Chondrocyte (in vitro differentiated cells): ENCODE results near the gene WBP2NL. TPM values are rescaled to one million over a fixed set of nuclear protein-coding genes. Genes with fewer than 3 reads are reported as not detected.
A peak's percentile ranks its signal among the peaks of the same experiment; 100 is the strongest.

ENCODE experiments used
- DNase-seq: peaks from one replicate; pipeline ENCODE4 v3.0.0; 2021; ENCODE audit warnings: mixed read lengths, low spot score
- H3K27ac Mint-ChIP-seq: one replicate; pipeline ENCODE4 v1.8.0; 2021; ENCODE audit warnings: mild to moderate bottlenecking, moderate library complexity, mixed read lengths; ENCODE audit not compliant: unreplicated experiment
- H3K27me3 Mint-ChIP-seq: 2 replicates; pipeline ENCODE4 v1.8.0; 2021; ENCODE audit warnings: low read depth, mixed read lengths
- H3K36me3 Mint-ChIP-seq: 2 replicates; pipeline ENCODE4 v1.8.0; 2021; ENCODE audit warnings: low read depth, mixed read lengths
- H3K4me1 Mint-ChIP-seq: 2 replicates; pipeline ENCODE4 v1.8.0; 2021; ENCODE audit warnings: low read depth, mild to moderate bottlenecking, mixed read lengths
- H3K4me3 Mint-ChIP-seq: one replicate; pipeline ENCODE4 v1.8.0; 2021; ENCODE audit warnings: mild to moderate bottlenecking, moderate library complexity, mixed read lengths; ENCODE audit not compliant: unreplicated experiment
- H3K9me3 Mint-ChIP-seq: 2 replicates; pipeline ENCODE4 v1.8.0; 2021; ENCODE audit warnings: low read depth, mixed read lengths
- total RNA-seq: library from RNA; stranded (reverse); gene quantifications from 3 replicates; pipeline ENCODE4 v1.2.1, GENCODE V29; 2021
- TF ChIP-seq, protein P1 (sequence below): fragments of 200-600 bp; sonication (generic); IDR thresholded peaks from 2 replicates; pipeline ENCODE4 v1.5.0; 2021; ENCODE audit warnings: antibody characterized with exemption, mild to moderate bottlenecking, moderate library complexity

The WBP2NL gene
- total RNA-seq, 1 donor from 2014 or later, result not detected

DNA sequence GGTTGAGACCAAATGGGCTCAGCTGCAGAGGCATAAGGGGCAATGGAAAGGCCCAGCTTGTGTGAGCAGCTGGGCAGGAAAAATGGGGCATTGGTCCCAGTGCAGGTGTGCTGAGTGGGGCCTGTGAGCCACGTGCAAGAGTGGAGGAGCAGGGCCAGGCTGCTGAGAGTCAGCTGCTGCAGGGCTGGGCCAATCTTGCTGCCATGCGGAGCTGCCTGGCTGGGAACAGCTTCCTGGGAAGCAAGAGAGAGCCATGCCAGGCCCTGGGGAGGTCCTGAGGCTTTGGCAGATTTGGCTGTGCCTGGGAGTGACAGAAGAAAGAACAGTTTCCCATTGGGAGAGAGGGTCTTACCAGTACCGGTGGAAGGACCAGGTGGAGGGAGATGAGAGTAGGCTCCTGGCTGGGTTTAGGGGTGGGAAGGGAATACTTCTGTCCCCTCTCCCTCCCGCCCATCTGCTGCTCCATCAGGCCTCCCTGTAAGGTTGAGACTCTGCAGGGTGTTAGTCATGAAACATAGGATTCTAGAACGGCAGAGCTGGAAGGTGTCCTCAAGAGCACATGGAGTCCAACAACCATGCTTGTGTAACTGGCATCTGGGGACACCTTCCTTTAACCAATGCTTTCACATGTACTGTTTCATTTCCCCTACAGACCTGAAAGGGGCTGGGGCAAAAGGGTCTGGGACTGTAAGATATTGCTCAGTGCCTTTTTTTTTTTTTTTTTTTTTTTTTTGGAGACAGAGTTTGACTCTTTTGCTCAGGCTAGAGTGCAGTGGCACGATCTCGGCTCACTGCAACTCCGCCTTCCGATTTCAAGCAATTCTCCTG lies 19.0 kb upstream of the WBP2NL start:
- no peak overlapping the region for H3K27ac Mint-ChIP-seq
- no peak for DNase-seq
- peaks cover 4% of the 10 kb centered on the region for H3K4me1 Mint-ChIP-seq
- H3K36me3 Mint-ChIP-seq, result no peaks in the 10 kb centered on the region
- H3K9me3 Mint-ChIP-seq, result no peaks in the 10 kb centered on the region
- H3K4me3 Mint-ChIP-seq, result no peak overlapping the region
- peaks cover 32% of the 10 kb centered on the region for H3K27me3 Mint-ChIP-seq
- TF ChIP-seq, protein P1, sequence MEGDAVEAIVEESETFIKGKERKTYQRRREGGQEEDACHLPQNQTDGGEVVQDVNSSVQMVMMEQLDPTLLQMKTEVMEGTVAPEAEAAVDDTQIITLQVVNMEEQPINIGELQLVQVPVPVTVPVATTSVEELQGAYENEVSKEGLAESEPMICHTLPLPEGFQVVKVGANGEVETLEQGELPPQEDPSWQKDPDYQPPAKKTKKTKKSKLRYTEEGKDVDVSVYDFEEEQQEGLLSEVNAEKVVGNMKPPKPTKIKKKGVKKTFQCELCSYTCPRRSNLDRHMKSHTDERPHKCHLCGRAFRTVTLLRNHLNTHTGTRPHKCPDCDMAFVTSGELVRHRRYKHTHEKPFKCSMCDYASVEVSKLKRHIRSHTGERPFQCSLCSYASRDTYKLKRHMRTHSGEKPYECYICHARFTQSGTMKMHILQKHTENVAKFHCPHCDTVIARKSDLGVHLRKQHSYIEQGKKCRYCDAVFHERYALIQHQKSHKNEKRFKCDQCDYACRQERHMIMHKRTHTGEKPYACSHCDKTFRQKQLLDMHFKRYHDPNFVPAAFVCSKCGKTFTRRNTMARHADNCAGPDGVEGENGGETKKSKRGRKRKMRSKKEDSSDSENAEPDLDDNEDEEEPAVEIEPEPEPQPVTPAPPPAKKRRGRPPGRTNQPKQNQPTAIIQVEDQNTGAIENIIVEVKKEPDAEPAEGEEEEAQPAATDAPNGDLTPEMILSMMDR, result no peak

DNA sequence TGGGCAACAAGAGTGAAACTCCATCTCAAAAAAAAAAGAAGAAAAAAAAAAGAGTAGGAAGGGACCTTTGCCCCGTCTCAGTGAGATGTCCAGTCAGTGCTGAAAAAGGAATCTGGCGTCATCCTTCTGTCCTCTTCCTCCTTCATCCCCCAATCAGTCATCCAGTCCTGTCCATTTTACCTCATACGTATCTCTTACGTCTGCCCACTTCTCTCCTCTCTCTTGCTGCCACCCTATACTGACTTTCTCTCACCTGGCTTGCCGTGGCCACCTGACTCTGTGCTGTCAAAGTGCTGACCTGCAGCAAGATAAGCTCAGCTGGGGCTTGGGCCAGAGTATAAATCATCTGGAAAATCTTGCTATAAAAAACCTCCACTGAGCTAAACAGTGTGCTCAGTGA lies 15.7 kb upstream of the WBP2NL start:
- no peak overlapping the region for H3K27ac Mint-ChIP-seq
- H3K4me3 Mint-ChIP-seq, result no peak overlapping the region
- no peaks in the 10 kb centered on the region for H3K9me3 Mint-ChIP-seq
- H3K27me3 Mint-ChIP-seq, result peaks cover 10% of the 10 kb centered on the region
- no peaks in the 10 kb centered on the region for H3K4me1 Mint-ChIP-seq
- no peak for DNase-seq
- H3K36me3 Mint-ChIP-seq, result no peaks in the 10 kb centered on the region
- TF ChIP-seq, protein P1, result no peak

DNA sequence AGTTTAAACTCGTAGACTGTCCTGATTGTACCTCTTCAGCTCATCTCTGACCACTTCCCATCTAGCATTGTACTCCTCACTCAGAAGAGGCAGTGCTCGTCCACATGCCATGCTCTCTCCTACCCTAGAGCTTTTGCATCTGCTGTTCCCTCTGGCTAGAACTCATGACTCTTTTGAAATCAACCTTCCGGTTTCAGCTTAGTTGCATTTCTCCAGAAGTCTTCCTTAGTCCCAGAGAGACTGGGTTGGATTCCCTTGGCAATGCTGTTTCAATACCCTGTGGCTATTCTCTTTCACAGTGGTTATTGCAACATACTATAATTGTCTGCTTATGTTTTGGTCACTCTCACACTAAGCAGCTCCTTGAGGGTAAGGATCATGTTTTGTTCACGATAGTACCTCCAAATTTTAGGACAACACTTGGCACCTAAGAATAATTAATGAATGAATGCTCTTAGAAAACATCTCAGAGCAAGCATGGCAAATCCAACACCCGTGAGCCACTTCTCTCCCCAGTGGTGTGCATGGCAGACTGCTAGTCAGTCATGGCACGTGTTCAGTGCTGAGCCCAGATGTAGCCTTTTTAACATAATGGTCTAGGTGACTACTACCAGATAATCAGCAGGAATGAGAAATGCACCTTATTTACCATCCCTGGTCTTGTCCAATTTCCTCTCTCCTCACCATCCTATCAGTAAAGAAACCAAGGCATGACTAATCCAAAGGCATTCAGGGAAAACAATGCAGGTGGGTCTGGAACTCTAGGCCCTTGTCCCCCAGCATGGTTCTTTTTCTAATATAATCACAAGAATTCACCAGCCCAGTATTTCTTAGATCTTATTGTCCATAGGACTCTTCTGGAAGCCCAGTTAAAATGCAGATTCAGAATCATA lies 14.8 kb upstream of the WBP2NL start:
- Mint-ChIP-seq H3K27ac (no peak overlapping the region), H3K27me3 (peaks cover 5% of the 10 kb centered on the region), H3K4me1 (no peaks in the 10 kb centered on the region), H3K9me3 (no peaks in the 10 kb centered on the region), H3K4me3 (no peak overlapping the region), H3K36me3 (no peaks in the 10 kb centered on the region)
- TF ChIP-seq, protein P1, result no peak
- no peak for DNase-seq

DNA sequence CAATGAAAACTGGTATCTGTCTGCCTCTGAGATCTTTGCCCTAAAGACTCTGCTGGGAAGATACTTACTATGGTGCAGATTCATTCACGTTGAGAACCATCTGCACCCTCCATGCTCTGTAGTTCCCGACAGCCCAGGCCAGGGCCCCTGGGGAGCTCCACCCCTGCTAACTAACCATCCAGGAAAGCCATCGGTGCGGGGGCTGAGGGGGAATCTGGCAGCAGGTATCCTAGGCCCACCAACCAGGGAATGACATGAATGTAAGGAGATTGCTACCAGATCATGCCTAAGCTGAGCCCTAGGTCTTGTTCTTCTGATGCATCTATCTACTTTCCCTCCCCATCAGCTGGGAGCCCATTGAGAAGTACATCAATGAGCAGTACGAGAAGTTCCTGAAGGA lies 11.3 kb upstream of the WBP2NL start:
- Mint-ChIP-seq H3K36me3 (no peaks in the 10 kb centered on the region), H3K4me1 (no peaks in the 10 kb centered on the region), H3K9me3 (no peaks in the 10 kb centered on the region), H3K27ac (no peak overlapping the region), H3K4me3 (no peak overlapping the region), H3K27me3 (peaks cover 7% of the 10 kb centered on the region)
- DNase-seq, result peak; percentile 74
- TF ChIP-seq, protein P1, result no peak

DNA sequence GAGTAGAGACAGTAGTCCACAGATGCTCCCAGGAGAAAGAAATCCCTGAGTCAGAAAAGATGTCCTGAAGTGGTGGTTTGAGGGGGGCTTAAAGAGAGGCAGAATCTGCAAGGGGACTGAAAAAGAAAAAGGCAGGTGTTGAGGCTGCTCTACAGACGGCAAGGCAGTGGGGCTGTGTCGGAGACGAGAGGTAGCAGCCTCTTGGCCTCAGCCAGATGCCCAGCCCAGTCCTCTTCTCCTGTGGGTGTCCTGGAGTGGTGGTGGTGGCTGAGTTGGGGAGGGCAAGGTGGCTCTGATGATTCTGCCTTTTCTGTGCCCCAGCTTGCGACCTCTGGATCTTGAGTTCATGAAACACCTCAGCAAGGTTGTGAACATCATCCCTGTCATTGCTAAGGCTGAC lies 9.3 kb upstream of the WBP2NL start:
- peaks cover 2% of the 10 kb centered on the region for H3K27me3 Mint-ChIP-seq
- DNase-seq, result peak; percentile 74
- no peaks in the 10 kb centered on the region for H3K4me1 Mint-ChIP-seq
- H3K4me3 Mint-ChIP-seq, result no peak overlapping the region
- no peak overlapping the region for H3K27ac Mint-ChIP-seq
- TF ChIP-seq, protein P1, result no peak
- no peaks in the 10 kb centered on the region for H3K9me3 Mint-ChIP-seq
- no peaks in the 10 kb centered on the region for H3K36me3 Mint-ChIP-seq
